T-helper 2 cell (primary cell): Measurements from ENCODE around the gene C3orf20.
"Not testable (repeated sequence)": the region's sequence is repeated elsewhere in the genome, so short reads cannot be mapped to it uniquely, and the experiment has no call there.

Source experiments
- DNase-seq, 5 experiments: peaks; one replicate each; pipeline versions ENCODE4 v3.0.0 to v3.0.0-alpha.2; 2012 to 2022

Gene C3orf20

GRCh38 chr3:14700891-14701290 lies 25.9 kb downstream of the C3orf20 start:
- DNase-seq: no peak

GRCh38 chr3:14701676-14702075 lies 26.7 kb downstream of the C3orf20 start:
- no peak for DNase-seq

- no peak for DNase-seq
These were observed 28.3 kb downstream of the C3orf20 start for GRCh38 chr3:14703128-14703750.

- no peak for DNase-seq
These were observed 28.9 kb downstream of the C3orf20 start for GRCh38 chr3:14703791-14704190.

GRCh38 chr3:14706096-14706495 lies 31.2 kb downstream of the C3orf20 start:
- DNase-seq: no peak

GRCh38 chr3:14716591-14716990 lies 41.6 kb downstream of the C3orf20 start:
- DNase-seq: no peak

- no peak for DNase-seq
These were observed 42.4 kb downstream of the C3orf20 start for GRCh38 chr3:14717307-14717706.

GRCh38 chr3:14718539-14718938 lies 43.6 kb downstream of the C3orf20 start:
- DNase-seq: no peak

- DNase-seq: no peak
These were observed 44.1 kb downstream of the C3orf20 start for GRCh38 chr3:14719006-14719405.

GRCh38 chr3:14721126-14721864 lies 46.4 kb downstream of the C3orf20 start:
- no peak for DNase-seq

GRCh38 chr3:14725013-14725412 lies 50.1 kb downstream of the C3orf20 start:
- DNase-seq: no peak

GRCh38 chr3:14725564-14726440 lies 50.9 kb downstream of the C3orf20 start:
- DNase-seq: no peak

GRCh38 chr3:14726441-14726780 lies 51.5 kb downstream of the C3orf20 start:
- no peak for DNase-seq

- DNase-seq: no peak
These were observed 53.2 kb downstream of the C3orf20 start for GRCh38 chr3:14728113-14728512.

- no peak for DNase-seq
These were observed 55.9 kb downstream of the C3orf20 start for GRCh38 chr3:14730703-14731382.

- no peak for DNase-seq
These were observed 66.0 kb downstream of the C3orf20 start for GRCh38 chr3:14740983-14741382.

GRCh38 chr3:14741510-14741909 lies 66.6 kb downstream of the C3orf20 start:
- no peak for DNase-seq

GRCh38 chr3:14744556-14744955 lies 69.6 kb downstream of the C3orf20 start:
- DNase-seq: no peak

- no peak for DNase-seq
These were observed 75.7 kb downstream of the C3orf20 start for GRCh38 chr3:14750650-14751049.

GRCh38 chr3:14752979-14753378 lies 78.0 kb downstream of the C3orf20 start:
- not testable (repeated sequence) for DNase-seq

GRCh38 chr3:14757153-14757700 lies 82.3 kb downstream of the C3orf20 start:
- DNase-seq: no peak

- no peak for DNase-seq
These were observed 83.4 kb downstream of the C3orf20 start for GRCh38 chr3:14758297-14758696.

GRCh38 chr3:14758959-14759358 lies 84.0 kb downstream of the C3orf20 start:
- DNase-seq: no peak
